Measurements from ENCODE around the gene MYL7. TPM values are rescaled to one million over a fixed set of nuclear protein-coding genes. Genes with fewer than 3 reads are reported as not detected.

MYL7 gene
- total RNA-seq, 1 donor from 2014 or later, result 1.7 TPM

DNA sequence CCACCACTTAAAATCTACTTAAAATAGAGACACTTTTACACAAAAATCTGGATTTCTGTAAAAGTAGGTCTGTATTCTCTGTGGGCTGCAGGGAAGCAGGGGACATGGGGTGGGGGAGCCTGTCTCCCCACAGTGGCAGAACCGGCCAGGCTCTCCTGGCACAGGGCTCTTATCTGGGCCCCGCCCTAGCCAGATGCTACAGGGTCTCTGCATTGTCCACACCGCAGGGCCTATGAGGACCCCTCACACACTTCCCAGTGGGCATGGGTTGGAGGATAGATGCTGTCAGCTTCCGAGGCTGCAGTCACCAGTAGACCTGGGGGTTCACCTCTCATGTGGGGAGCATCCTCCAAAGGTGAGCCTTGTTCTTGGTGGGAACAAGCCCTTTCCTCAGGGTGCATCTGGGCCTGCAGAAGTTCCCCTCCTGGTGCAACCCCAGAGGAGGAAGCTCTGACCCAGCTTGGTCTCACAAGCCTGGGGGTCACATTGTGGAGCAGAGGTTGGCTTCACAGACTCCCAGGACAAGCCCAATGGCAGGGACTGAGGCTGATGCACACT is 15.4 kb upstream of the MYL7 start:
- TF ChIP-seq, protein P1, sequence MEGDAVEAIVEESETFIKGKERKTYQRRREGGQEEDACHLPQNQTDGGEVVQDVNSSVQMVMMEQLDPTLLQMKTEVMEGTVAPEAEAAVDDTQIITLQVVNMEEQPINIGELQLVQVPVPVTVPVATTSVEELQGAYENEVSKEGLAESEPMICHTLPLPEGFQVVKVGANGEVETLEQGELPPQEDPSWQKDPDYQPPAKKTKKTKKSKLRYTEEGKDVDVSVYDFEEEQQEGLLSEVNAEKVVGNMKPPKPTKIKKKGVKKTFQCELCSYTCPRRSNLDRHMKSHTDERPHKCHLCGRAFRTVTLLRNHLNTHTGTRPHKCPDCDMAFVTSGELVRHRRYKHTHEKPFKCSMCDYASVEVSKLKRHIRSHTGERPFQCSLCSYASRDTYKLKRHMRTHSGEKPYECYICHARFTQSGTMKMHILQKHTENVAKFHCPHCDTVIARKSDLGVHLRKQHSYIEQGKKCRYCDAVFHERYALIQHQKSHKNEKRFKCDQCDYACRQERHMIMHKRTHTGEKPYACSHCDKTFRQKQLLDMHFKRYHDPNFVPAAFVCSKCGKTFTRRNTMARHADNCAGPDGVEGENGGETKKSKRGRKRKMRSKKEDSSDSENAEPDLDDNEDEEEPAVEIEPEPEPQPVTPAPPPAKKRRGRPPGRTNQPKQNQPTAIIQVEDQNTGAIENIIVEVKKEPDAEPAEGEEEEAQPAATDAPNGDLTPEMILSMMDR (IDR thresholded peaks at IDR 0.05; ENCODE audit: unreplicated experiment), result no peak
- Mint-ChIP-seq H3K4me3 (ENCODE audit: low read depth) (no peak overlapping the region), H3K36me3 (ENCODE audit: insufficient read depth) (no peaks in the 10 kb centered on the region), H3K4me1 (ENCODE audit: low read depth) (peaks cover 1% of the 10 kb centered on the region), H3K9me3 (ENCODE audit: low read depth) (no peaks in the 10 kb centered on the region), H3K27ac (no peak overlapping the region), H3K27me3 (no peaks in the 10 kb centered on the region)
- no peak for DNase-seq (ENCODE audit: low spot score, unreplicated experiment)

DNA sequence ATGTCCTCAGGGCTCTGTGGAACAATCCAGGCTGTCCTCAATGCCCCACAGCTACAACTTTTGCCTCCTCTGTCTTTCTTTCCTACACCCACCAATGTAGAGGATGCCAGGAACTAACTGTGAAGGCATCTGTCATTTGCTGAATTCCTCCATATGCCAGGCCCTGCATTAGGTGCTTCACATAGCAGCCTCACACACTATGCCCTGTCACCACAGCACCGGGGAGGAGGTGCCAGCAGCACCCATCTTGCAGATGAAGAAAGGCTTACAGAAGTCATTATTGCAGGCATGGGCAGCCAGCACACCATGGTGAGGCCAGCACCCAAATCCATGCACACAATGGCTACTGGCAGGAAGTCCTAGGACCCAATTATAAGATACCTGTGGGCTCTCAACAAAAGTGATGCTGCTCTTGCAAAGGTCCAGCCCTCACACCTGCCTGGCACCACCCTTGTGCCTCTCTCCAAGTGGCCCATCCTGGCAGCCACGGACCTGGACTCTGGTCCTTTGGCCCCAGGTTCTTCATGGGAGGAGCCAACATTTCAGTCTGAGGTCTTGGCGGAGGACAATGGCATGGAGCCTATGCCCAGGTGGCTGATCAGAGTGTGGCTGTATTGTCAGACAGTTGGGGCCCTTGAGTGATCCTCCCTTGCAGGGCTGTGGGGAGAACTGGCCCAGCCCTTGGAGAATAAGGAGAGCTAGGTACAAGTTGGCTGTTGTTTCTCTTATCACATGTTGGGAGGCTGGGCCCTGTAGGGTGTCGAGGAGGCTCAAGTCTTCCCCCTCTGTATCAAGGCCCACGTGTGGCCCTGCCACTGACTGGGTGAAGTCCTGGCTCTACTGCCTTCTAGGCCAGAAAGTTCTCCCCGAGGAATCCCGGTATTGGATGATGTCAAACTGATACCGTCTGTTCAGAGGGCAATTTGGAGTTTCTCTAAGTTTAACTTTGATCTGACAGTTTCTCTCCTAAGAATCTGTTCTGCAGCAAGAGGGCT is 14.4 kb upstream of the MYL7 start:
- Mint-ChIP-seq H3K36me3 (ENCODE audit: insufficient read depth) (no peaks in the 10 kb centered on the region), H3K4me1 (ENCODE audit: low read depth) (peaks cover 1% of the 10 kb centered on the region), H3K27ac (no peak overlapping the region), H3K9me3 (ENCODE audit: low read depth) (no peaks in the 10 kb centered on the region), H3K27me3 (no peaks in the 10 kb centered on the region), H3K4me3 (ENCODE audit: low read depth) (no peak overlapping the region)
- DNase-seq (ENCODE audit: low spot score, unreplicated experiment), result no peak
- TF ChIP-seq, protein P1 (IDR thresholded peaks at IDR 0.05; ENCODE audit: unreplicated experiment), result no peak

DNA sequence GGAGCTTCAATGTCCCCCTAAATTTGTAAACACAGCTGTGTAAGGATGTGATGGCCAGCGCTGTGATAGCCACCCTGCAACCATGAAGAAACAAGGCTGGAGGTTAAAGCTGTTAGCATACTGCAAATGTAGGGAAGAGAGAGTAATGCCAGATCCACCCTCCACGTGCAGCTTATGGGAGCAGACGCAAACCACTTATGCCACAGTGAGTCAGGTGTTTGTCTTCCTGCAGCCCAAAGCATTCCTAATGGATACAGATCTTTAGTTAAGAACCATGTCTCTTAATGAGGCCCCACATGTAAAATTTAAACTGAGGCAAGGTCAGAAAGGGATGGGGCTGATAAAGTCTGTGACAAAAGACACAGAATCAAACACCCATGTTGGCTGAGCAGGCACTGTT is 13.6 kb upstream of the MYL7 start:
- H3K4me1 Mint-ChIP-seq (ENCODE audit: low read depth), result peaks cover 1% of the 10 kb centered on the region
- TF ChIP-seq, protein P1 (IDR thresholded peaks at IDR 0.05; ENCODE audit: unreplicated experiment), result no peak
- H3K27me3 Mint-ChIP-seq, result no peaks in the 10 kb centered on the region
- H3K36me3 Mint-ChIP-seq (ENCODE audit: insufficient read depth), result no peaks in the 10 kb centered on the region
- no peaks in the 10 kb centered on the region for H3K9me3 Mint-ChIP-seq (ENCODE audit: low read depth)
- H3K27ac Mint-ChIP-seq, result no peak overlapping the region
- H3K4me3 Mint-ChIP-seq (ENCODE audit: low read depth), result no peak overlapping the region
- DNase-seq (ENCODE audit: low spot score, unreplicated experiment), result no peak

DNA sequence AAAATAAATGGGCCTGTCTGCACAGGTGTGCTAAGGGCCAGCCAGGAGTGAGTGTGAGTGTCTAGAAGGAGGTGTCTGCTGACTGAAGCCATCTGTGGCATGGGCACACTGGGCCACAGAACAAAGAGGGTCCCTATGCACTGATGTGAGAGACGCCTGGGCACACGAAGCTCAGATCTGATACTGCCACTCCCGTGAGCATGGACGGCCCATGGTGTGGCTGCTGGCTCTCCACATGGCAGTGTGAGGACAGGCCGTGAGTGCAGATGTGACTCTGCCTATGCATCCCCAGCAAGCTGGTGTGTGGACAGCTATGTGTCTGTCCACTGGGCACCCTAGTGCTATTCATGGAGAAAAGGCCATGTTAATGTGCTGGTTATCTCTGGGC is 12.8 kb upstream of the MYL7 start:
- no peaks in the 10 kb centered on the region for H3K36me3 Mint-ChIP-seq (ENCODE audit: insufficient read depth)
- H3K4me1 Mint-ChIP-seq (ENCODE audit: low read depth), result peaks cover 1% of the 10 kb centered on the region
- no peak for DNase-seq (ENCODE audit: low spot score, unreplicated experiment)
- H3K9me3 Mint-ChIP-seq (ENCODE audit: low read depth), result no peaks in the 10 kb centered on the region
- no peak overlapping the region for H3K4me3 Mint-ChIP-seq (ENCODE audit: low read depth)
- no peak overlapping the region for H3K27ac Mint-ChIP-seq
- TF ChIP-seq, protein P1 (IDR thresholded peaks at IDR 0.05; ENCODE audit: unreplicated experiment), result no peak
- peaks cover under 1% of the 10 kb centered on the region for H3K27me3 Mint-ChIP-seq

DNA sequence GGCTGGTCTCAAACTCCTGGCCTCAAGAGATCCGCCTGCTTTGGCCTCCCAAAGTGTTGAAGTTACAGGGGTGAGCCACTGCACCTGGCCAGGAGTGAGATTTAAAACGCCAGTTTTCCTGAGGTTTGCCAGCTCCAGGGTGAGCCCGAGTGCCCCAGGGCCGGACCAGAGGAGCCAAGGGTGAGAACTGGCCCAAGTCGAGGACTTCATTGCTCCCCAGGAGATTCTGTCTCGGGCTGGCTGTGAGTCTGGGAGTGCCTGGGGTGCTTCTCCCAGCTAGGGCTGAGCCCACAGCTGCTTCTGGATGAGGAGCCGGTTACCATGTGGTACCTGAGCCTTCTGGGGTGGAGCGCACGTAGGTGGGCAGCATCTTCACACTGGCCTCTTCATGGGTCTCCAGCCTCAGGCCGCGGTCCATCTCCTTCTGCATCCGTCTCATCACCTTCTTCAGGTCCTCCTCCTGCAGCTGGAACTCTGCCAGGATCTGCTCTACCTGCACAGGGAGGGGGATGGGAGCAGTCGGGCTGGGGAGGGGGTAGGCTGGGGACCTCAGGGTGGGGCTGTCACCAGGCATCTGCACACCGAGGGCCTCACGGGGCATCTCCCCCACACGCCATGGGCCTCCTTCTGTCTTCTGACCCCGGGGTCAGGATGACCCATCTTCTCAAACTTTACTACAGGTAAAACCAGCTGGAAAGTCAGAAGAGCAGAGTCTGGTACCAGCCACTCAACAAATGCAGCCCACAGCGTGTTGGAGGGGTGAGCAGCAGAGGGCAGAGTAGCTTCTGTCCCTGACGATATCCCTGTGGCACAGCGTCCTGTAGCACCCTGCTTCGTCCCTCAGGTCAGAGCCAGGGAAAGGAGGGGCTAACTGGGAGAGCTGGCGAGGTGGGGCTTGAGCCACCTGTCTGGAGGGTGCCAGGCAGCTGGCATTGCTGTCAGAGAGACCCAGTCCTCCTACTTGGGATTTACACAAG is 12.1 kb upstream of the MYL7 start:
- Mint-ChIP-seq H3K27me3 (peaks cover 4% of the 10 kb centered on the region), H3K4me3 (ENCODE audit: low read depth) (no peak overlapping the region), H3K36me3 (ENCODE audit: insufficient read depth) (no peaks in the 10 kb centered on the region), H3K9me3 (ENCODE audit: low read depth) (no peaks in the 10 kb centered on the region), H3K4me1 (ENCODE audit: low read depth) (peaks cover 1% of the 10 kb centered on the region), H3K27ac (no peak overlapping the region)
- no peak for DNase-seq (ENCODE audit: low spot score, unreplicated experiment)
- TF ChIP-seq, protein P1 (IDR thresholded peaks at IDR 0.05; ENCODE audit: unreplicated experiment), result no peak

Data from progenitor cell of endocrine pancreas (in vitro differentiated cells).